C4-2B (cell line): Measurements from ENCODE around the gene AGAP1.

Experiments
- ZFX ChIP-seq: fragments of 450-650 bp; IDR thresholded peaks from 2 replicates; pipeline ENCODE4 v1.6.1; 2017
- TF ChIP-seq, protein P1 (sequence below): fragments of 450-650 bp; conservative IDR thresholded peaks from 2 replicates; pipeline ENCODE4 v1.5.1; 2017; ENCODE audit warnings: mild to moderate bottlenecking

DNA sequence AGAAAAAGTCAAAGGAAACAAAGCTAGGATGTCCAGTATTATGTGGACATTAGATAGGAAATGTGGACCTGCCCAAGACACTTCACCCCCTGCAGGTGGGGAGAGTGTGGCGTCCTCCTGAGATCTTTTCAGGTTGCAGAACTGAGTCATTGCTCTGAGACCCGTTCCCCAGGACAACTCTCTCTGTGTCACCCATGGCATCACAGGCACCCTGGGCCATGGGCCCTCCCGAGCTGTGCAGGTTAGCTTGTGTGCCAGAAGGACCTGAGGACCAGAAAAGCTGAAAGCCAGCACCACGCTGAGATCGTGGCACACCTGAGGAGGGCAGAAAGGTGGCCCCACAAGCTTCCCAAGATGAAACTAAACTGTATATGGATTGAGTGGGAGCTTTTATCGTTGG is 229.5 kb downstream of the AGAP1 start:
- TF ChIP-seq, protein P1, sequence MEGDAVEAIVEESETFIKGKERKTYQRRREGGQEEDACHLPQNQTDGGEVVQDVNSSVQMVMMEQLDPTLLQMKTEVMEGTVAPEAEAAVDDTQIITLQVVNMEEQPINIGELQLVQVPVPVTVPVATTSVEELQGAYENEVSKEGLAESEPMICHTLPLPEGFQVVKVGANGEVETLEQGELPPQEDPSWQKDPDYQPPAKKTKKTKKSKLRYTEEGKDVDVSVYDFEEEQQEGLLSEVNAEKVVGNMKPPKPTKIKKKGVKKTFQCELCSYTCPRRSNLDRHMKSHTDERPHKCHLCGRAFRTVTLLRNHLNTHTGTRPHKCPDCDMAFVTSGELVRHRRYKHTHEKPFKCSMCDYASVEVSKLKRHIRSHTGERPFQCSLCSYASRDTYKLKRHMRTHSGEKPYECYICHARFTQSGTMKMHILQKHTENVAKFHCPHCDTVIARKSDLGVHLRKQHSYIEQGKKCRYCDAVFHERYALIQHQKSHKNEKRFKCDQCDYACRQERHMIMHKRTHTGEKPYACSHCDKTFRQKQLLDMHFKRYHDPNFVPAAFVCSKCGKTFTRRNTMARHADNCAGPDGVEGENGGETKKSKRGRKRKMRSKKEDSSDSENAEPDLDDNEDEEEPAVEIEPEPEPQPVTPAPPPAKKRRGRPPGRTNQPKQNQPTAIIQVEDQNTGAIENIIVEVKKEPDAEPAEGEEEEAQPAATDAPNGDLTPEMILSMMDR, result no peak
- no peak for TF ChIP-seq ZFX
